Measurements from ENCODE around the gene ICAM4. TPM values are rescaled to one million over a fixed set of nuclear protein-coding genes. Genes with fewer than 3 reads are reported as not detected.

ICAM4 gene
- total and polyA plus RNA-seq, 2 of the 13 experiments (the other 11 are each of a cell fraction or from before 2014, with no cell fraction given) = 2.9 to 4.0 TPM

DNA sequence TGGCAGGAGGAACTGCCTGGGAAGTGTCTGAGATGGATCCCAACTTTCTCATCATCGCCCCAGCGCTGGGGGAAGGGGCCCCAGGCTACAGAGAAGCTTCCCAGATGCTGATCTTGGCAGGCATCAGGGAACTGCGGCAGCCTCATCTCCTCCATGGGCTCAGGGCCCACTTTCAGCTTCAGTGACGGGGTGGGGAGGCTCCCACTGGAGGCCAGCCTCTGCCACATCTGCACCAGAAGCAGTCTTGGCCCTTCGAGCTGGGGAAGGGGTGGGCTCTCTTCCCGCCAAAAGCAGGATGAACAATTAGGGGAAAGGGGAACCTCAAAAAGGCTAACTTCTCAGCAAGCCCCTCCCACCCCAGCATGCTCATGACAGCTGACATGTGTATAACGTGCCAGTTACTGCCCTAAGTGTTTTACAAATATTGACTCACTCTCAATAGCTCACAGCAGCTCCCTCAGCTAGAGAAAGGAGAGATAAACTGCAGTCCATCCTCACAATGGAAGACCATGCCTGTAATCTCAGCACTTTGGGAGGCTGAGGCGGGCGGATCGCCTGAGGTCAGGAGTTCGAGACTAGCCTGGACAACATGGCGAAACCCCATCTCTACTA lies 48.5 kb upstream of the ICAM4 start (continued):
- TF ChIP-seq, protein P1, sequence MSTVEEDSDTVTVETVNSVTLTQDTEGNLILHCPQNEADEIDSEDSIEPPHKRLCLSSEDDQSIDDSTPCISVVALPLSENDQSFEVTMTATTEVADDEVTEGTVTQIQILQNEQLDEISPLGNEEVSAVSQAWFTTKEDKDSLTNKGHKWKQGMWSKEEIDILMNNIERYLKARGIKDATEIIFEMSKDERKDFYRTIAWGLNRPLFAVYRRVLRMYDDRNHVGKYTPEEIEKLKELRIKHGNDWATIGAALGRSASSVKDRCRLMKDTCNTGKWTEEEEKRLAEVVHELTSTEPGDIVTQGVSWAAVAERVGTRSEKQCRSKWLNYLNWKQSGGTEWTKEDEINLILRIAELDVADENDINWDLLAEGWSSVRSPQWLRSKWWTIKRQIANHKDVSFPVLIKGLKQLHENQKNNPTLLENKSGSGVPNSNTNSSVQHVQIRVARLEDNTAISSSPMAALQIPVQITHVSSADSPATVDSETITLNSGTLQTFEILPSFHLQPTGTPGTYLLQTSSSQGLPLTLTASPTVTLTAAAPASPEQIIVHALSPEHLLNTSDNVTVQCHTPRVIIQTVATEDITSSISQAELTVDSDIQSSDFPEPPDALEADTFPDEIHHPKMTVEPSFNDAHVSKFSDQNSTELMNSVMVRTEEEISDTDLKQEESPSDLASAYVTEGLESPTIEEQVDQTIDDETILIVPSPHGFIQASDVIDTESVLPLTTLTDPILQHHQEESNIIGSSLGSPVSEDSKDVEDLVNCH (CRISPR knock-in tag; IDR thresholded peaks at IDR 0.05) = no peak
- TF ChIP-seq HNF4A (CRISPR knock-in tag; IDR thresholded peaks at IDR 0.05) (peak; percentile 25; the same call in 1 of the 2 replicates), ADNP (CRISPR knock-in tag; IDR thresholded peaks at IDR 0.05) (peak; percentile 87), CC2D1A (CRISPR knock-in tag; IDR thresholded peaks at IDR 0.05) (no peak), EHMT2 (IDR thresholded peaks at IDR 0.05; ENCODE audit: borderline replicate concordance, low read depth, low read length) (no peak), HOXA3 (CRISPR knock-in tag; IDR thresholded peaks at IDR 0.05) (peak; percentile 37; the same call in 1 of the 2 replicates), ZFP1 (CRISPR knock-in tag; IDR thresholded peaks at IDR 0.05) (0 out of 2 replicates have a peak, but pooled peaks have one; percentile 33), ZNF747 (CRISPR knock-in tag; IDR thresholded peaks at IDR 0.05; ENCODE audit: borderline replicate concordance) (no peak), TARDBP (CRISPR knock-in tag; IDR thresholded peaks at IDR 0.05) (peak; percentile 51; the same call in 1 of the 2 replicates), SMARCE1 (IDR thresholded peaks at IDR 0.05; ENCODE audit: borderline replicate concordance) (no peak), AKAP8 (CRISPR knock-in tag; IDR thresholded peaks at IDR 0.05) (no peak; the same call in 1 of the 2 replicates), HIVEP1 (CRISPR knock-in tag; IDR thresholded peaks at IDR 0.05) (peak; percentile 11; the same call in 1 of the 2 replicates), TGIF2 (CRISPR knock-in tag; IDR thresholded peaks at IDR 0.05) (peak; percentile 80; the same call in 1 of the 2 replicates), KAT2B (IDR thresholded peaks at IDR 0.05; ENCODE audit: borderline replicate concordance, low read depth, low read length) (no peak), MYNN (CRISPR knock-in tag; IDR thresholded peaks at IDR 0.05; ENCODE audit: low read depth) (no peak), ZNF225 (CRISPR knock-in tag; IDR thresholded peaks at IDR 0.05) (no peak), ZNF329 (CRISPR knock-in tag; IDR thresholded peaks at IDR 0.05; ENCODE audit: low read depth) (no peak), NFE2 (CRISPR knock-in tag; IDR thresholded peaks at IDR 0.05) (no peak)
- TF ChIP-seq, protein P2, sequence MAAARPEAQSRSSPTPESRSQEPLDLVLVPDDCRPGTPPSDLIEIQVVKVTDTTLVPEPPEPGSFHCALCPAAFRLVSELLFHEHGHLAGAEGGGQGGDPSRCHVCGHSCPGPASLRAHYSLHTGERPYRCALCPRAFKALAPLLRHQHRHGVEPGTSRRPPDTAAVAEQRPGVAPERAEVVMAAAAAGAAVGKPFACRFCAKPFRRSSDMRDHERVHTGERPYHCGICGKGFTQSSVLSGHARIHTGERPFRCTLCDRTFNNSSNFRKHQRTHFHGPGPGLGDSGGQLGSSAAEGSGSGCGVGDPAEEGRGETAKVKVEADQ (CRISPR knock-in tag; IDR thresholded peaks at IDR 0.05; ENCODE audit: borderline replicate concordance) = no peak
- TF ChIP-seq, protein P3, sequence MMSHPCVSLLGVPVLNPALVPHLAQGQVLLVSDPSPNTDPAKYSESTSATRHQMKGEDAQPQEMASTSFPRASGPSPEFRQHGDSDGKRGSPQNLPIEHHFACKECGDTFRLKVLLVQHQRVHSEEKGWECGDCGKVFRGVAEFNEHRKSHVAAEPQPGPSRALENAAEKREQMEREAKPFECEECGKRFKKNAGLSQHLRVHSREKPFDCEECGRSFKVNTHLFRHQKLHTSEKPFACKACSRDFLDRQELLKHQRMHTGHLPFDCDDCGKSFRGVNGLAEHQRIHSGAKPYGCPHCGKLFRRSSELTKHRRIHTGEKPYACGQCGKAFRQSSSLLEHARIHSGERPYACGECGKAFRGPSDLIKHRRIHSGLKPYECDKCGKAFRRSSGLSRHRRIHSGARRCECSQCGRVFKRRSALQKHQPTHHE (CRISPR knock-in tag; IDR thresholded peaks at IDR 0.05; ENCODE audit: borderline replicate concordance) = no peak
- TF ChIP-seq, protein P4, sequence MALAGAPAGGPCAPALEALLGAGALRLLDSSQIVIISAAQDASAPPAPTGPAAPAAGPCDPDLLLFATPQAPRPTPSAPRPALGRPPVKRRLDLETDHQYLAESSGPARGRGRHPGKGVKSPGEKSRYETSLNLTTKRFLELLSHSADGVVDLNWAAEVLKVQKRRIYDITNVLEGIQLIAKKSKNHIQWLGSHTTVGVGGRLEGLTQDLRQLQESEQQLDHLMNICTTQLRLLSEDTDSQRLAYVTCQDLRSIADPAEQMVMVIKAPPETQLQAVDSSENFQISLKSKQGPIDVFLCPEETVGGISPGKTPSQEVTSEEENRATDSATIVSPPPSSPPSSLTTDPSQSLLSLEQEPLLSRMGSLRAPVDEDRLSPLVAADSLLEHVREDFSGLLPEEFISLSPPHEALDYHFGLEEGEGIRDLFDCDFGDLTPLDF (CRISPR knock-in tag; IDR thresholded peaks at IDR 0.05) = no peak
- TF ChIP-seq, protein P5, sequence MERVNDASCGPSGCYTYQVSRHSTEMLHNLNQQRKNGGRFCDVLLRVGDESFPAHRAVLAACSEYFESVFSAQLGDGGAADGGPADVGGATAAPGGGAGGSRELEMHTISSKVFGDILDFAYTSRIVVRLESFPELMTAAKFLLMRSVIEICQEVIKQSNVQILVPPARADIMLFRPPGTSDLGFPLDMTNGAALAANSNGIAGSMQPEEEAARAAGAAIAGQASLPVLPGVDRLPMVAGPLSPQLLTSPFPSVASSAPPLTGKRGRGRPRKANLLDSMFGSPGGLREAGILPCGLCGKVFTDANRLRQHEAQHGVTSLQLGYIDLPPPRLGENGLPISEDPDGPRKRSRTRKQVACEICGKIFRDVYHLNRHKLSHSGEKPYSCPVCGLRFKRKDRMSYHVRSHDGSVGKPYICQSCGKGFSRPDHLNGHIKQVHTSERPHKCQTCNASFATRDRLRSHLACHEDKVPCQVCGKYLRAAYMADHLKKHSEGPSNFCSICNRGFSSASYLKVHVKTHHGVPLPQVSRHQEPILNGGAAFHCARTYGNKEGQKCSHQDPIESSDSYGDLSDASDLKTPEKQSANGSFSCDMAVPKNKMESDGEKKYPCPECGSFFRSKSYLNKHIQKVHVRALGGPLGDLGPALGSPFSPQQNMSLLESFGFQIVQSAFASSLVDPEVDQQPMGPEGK (CRISPR knock-in tag; IDR thresholded peaks at IDR 0.05) = peak; percentile 51; the same call in 1 of the 2 replicates
- TF ChIP-seq, protein P6, sequence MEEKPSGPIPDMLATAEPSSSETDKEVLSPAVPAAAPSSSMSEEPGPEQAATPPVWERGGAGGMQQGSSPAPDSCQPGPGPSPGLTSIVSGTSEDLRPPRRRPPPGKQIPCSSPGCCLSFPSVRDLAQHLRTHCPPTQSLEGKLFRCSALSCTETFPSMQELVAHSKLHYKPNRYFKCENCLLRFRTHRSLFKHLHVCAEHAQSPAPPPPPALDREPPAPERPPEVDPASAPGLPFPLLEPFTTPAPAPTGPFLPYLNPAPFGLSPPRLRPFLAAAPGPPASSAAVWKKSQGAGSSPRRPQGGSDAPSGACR (CRISPR knock-in tag; IDR thresholded peaks at IDR 0.05) = no peak
